Transverse colon (tissue), 3 donors: Measurements from ENCODE around the gene COL4A1.

Experiments
- EP300 ChIP-seq: sonication (generic); formaldehyde crosslinking; IDR thresholded peaks from one replicate; pipeline ENCODE4 v1.6.1; 2017; ENCODE audit warnings: antibody characterized with exemption, low read depth
- POLR2A ChIP-seq: fragments of 450-650 bp; IDR thresholded peaks from one replicate; pipeline ENCODE4 v1.6.1; 2016; ENCODE audit warnings: antibody characterized with exemption, mild to moderate bottlenecking, moderate library complexity
- TF ChIP-seq, protein P1 (sequence below), 5 experiments: fragments of 200-600 bp in 3 of 5; fragments of 450-650 bp in 2 of 5; sonication (generic) in 3 of 5; IDR thresholded peaks; 1 replicate in 2 of 5; 2 replicates in 3 of 5; pipeline ENCODE4 v1.5.1; 2016 to 2017; ENCODE audit warnings: antibody characterized with exemption in 5 of 5, inconsistent platforms in 3 of 5, mild to moderate bottlenecking in 2 of 5, moderate library complexity in 1 of 5

DNA sequence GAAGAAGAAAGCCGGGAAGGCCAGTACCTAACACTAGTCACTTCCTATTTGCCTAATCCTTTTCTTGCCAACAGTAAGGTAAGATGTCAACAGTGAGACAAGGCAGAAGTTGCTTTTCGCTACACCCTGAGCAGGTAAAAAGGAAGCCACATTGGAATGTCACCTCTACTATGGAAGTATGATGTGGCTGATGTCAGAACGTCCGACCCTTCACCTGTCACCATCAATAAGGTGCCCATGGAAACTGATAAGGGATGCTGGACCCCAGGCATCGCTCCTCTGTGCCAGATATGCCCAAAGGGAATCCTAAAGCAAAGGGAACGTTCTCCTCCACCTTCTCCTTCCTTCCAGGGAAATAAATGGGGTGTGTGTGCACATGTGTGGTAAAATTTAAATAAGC is 34.3 kb downstream of the COL4A1 start:
- no peak for TF ChIP-seq POLR2A
- TF ChIP-seq, protein P1, sequence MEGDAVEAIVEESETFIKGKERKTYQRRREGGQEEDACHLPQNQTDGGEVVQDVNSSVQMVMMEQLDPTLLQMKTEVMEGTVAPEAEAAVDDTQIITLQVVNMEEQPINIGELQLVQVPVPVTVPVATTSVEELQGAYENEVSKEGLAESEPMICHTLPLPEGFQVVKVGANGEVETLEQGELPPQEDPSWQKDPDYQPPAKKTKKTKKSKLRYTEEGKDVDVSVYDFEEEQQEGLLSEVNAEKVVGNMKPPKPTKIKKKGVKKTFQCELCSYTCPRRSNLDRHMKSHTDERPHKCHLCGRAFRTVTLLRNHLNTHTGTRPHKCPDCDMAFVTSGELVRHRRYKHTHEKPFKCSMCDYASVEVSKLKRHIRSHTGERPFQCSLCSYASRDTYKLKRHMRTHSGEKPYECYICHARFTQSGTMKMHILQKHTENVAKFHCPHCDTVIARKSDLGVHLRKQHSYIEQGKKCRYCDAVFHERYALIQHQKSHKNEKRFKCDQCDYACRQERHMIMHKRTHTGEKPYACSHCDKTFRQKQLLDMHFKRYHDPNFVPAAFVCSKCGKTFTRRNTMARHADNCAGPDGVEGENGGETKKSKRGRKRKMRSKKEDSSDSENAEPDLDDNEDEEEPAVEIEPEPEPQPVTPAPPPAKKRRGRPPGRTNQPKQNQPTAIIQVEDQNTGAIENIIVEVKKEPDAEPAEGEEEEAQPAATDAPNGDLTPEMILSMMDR (IDR thresholded peaks at IDR 0.05) = no peak
- no peak for TF ChIP-seq EP300
